SK-N-SH treated with all-trans-retinoic acid at 6 μM for 48 hours (cell line): Measurements from ENCODE around the gene SLC2A13.

Experiments used
- ARNTL ChIP-seq: fragments of 450-650 bp; formaldehyde crosslinking; IDR thresholded peaks from 2 replicates; pipeline ENCODE4 v1.5.0; 2020; ENCODE audit warnings: low read depth, mild to moderate bottlenecking, moderate library complexity, borderline replicate concordance
- BACH2 ChIP-seq: fragments of 250-450 bp; sonication (Bioruptor Pico); IDR thresholded peaks from 2 replicates; pipeline ENCODE4 v1.9.0; 2021; ENCODE audit warnings: mild to moderate bottlenecking, borderline replicate concordance
- OSR1 ChIP-seq: fragments of 250-450 bp; sonication (Bioruptor Pico); IDR thresholded peaks from 2 replicates; pipeline ENCODE4 v1.8.0; 2022; ENCODE audit warnings: moderate library complexity, mild to moderate bottlenecking, inconsistent platforms
- PPARA ChIP-seq: fragments of 250-450 bp; sonication (Bioruptor Pico); IDR thresholded peaks from 2 replicates; pipeline ENCODE4 v1.5.0; 2020; ENCODE audit warnings: mild to moderate bottlenecking, borderline replicate concordance
- TSHZ2 ChIP-seq: fragments of 250-450 bp; sonication (Bioruptor Pico); IDR thresholded peaks from 2 replicates; pipeline ENCODE4 v1.5.0; 2020; ENCODE audit warnings: mild to moderate bottlenecking, moderate library complexity
- ZFP3 ChIP-seq: fragments of 250-450 bp; sonication (Bioruptor Pico); IDR thresholded peaks from 2 replicates; pipeline ENCODE4 v1.5.0; 2020; ENCODE audit warnings: mild to moderate bottlenecking, moderate library complexity
- ZFP30 ChIP-seq: fragments of 450-650 bp; formaldehyde crosslinking; IDR thresholded peaks from 2 replicates; pipeline ENCODE4 v1.5.0; 2022; ENCODE audit warnings: mild to moderate bottlenecking, moderate library complexity
- ZNF70 ChIP-seq: fragments of 450-650 bp; formaldehyde crosslinking; IDR thresholded peaks from 2 replicates; pipeline ENCODE4 v1.5.0; 2020; ENCODE audit warnings: mild to moderate bottlenecking, moderate library complexity
- ZNF8 ChIP-seq: fragments of 450-650 bp; formaldehyde crosslinking; IDR thresholded peaks from 2 replicates; pipeline ENCODE4 v1.5.0; 2020; ENCODE audit warnings: mild to moderate bottlenecking, moderate library complexity

- no peak for TF ChIP-seq ZNF8 (CRISPR knock-in tag)
- TF ChIP-seq PPARA (CRISPR knock-in tag): no peak
- no peak for TF ChIP-seq TSHZ2 (CRISPR knock-in tag)
- no peak for TF ChIP-seq BACH2 (CRISPR knock-in tag)
- TF ChIP-seq OSR1: no peak
- TF ChIP-seq ZNF70: no peak
- TF ChIP-seq ZFP30: no peak
- TF ChIP-seq ZFP3: no peak
- no peak for TF ChIP-seq ARNTL (CRISPR knock-in tag)
Measured at GRCh38 chr12:39928181-39928899, 177.5 kb downstream of the SLC2A13 start.
